ENCODE data around the gene ERBB4.
"Not testable (repeated sequence)": the region's sequence is repeated elsewhere in the genome, so short reads cannot be mapped to it uniquely, and the experiment has no call there.

ERBB4 gene

GRCh38 chr2:211591426-211591825 lies 947.2 kb downstream of the ERBB4 start:
- no peak for DNase-seq (ENCODE audit: low spot score)

- no peak for DNase-seq (ENCODE audit: low spot score)
Measured at GRCh38 chr2:211568439-211568838, 970.2 kb downstream of the ERBB4 start.

GRCh38 chr2:211564441-211564840 lies 974.2 kb downstream of the ERBB4 start:
- DNase-seq (ENCODE audit: low spot score): no peak

- no peak for DNase-seq (ENCODE audit: low spot score)
Measured at GRCh38 chr2:211545582-211545981, 993.0 kb downstream of the ERBB4 start.

- DNase-seq (ENCODE audit: low spot score): no peak
Measured at GRCh38 chr2:211534632-211535031, 1004.0 kb downstream of the ERBB4 start.

- not testable (repeated sequence) for DNase-seq (ENCODE audit: low spot score)
Measured at GRCh38 chr2:211524248-211524647, 1014.4 kb downstream of the ERBB4 start.

- DNase-seq (ENCODE audit: low spot score): no peak
Measured at GRCh38 chr2:211516537-211516936, 1022.1 kb downstream of the ERBB4 start.

- DNase-seq (ENCODE audit: low spot score): no peak
Measured at GRCh38 chr2:211514049-211514448, 1024.6 kb downstream of the ERBB4 start.

GRCh38 chr2:211513446-211513845 lies 1025.2 kb downstream of the ERBB4 start:
- no peak for DNase-seq (ENCODE audit: low spot score)

- DNase-seq (ENCODE audit: low spot score): no peak
Measured at GRCh38 chr2:211512806-211513205, 1025.8 kb downstream of the ERBB4 start.

GRCh38 chr2:211503856-211504255 lies 1034.7 kb downstream of the ERBB4 start:
- no peak for DNase-seq (ENCODE audit: low spot score)

- DNase-seq (ENCODE audit: low spot score): no peak
Measured at GRCh38 chr2:211503198-211503597, 1035.4 kb downstream of the ERBB4 start.

GRCh38 chr2:211498551-211499205 lies 1039.9 kb downstream of the ERBB4 start:
- no peak for DNase-seq (ENCODE audit: low spot score)

GRCh38 chr2:211495339-211495738 lies 1043.3 kb downstream of the ERBB4 start:
- DNase-seq (ENCODE audit: low spot score): no peak

- no peak for DNase-seq (ENCODE audit: low spot score)
Measured at GRCh38 chr2:211494536-211494935, 1044.1 kb downstream of the ERBB4 start.

- DNase-seq (ENCODE audit: low spot score): no peak
Measured at GRCh38 chr2:211494085-211494484, 1044.5 kb downstream of the ERBB4 start.

GRCh38 chr2:211487733-211488132 lies 1050.9 kb downstream of the ERBB4 start:
- DNase-seq (ENCODE audit: low spot score): no peak

- no peak for DNase-seq (ENCODE audit: low spot score)
Measured at GRCh38 chr2:211479536-211480150, 1059.0 kb downstream of the ERBB4 start.

GRCh38 chr2:211477537-211478275 lies 1060.9 kb downstream of the ERBB4 start:
- DNase-seq (ENCODE audit: low spot score): no peak

- no peak for DNase-seq (ENCODE audit: low spot score)
Measured at GRCh38 chr2:211473116-211473515, 1065.5 kb downstream of the ERBB4 start.

- DNase-seq (ENCODE audit: low spot score): no peak
Measured at GRCh38 chr2:211469664-211470059, 1068.9 kb downstream of the ERBB4 start.

- DNase-seq (ENCODE audit: low spot score): no peak
Measured at GRCh38 chr2:211468877-211469663, 1069.5 kb downstream of the ERBB4 start.

Measured in GM03348 (cell line).